Measurements from ENCODE around the gene PDCD1.

- TF ChIP-seq CTCF (IDR thresholded peaks at IDR 0.05) (no peak), ZFX (IDR thresholded peaks at IDR 0.05; ENCODE audit: borderline replicate concordance) (no peak)
Measured at GRCh38 chr2:241835611-241836010, 23.1 kb downstream of the PDCD1 start.
